ENCODE data around the gene PDC. TPM values are rescaled to one million over a fixed set of nuclear protein-coding genes. Genes with fewer than 3 reads are reported as not detected.
"Not testable (repeated sequence)": the region's sequence is repeated elsewhere in the genome, so short reads cannot be mapped to it uniquely, and the experiment has no call there.

The PDC gene
- total RNA-seq, 1 donor from 2014 or later: not detected

GRCh38 chr1:186465946-186466345, 5.0 kb upstream of the PDC start:
- DNase-seq (ENCODE audit: low spot score): no peak

- not testable (repeated sequence) for DNase-seq (ENCODE audit: low spot score)
Measured at GRCh38 chr1:186465491-186465890, 4.6 kb upstream of the PDC start.

- DNase-seq (ENCODE audit: low spot score): no peak
Measured at GRCh38 chr1:186463926-186464325, 3.0 kb upstream of the PDC start.

DNA sequence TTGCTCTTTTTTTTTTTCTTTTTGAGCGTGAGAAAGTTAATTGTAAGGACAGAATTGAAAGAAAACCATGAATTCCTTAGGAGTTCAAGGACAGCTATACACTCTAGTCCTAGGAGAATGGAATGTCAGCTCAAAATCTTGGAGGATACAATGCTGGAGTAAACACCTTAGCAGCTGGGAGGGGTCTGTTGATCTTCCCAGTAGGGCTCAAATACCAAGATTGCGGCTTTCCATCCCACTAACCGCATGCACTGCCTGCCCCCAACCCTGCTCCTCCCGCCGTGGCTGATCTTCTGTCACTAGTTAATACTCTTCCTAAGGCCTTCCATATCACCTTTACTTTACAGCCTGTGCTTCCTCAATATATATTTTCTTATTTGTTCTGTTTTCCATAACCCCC, 2.6 kb upstream of the PDC start:
- no peak for DNase-seq (ENCODE audit: low spot score)

DNA sequence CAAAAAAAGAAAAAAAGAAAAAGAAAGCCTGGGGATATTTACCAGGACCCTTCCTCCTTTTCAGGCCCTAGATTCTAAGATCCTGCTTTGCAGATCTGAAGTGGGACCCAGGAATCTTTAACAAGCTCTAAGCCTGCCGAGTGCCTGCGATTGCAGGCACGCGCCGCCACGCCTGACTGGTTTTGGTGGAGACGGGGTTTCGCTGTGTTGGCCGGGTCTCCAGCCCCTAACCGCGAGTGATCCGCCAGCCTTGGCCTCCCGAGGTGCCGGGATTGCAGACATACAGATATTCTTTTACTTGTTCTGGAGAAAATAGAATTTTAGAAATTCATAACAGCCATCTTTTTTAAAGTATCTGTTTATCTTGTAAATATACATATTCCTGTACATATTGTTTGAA, 1.8 kb downstream of the PDC start:
- not testable (repeated sequence) for DNase-seq (ENCODE audit: low spot score)

GRCh38 chr1:186456729-186457255, 4.1 kb downstream of the PDC start:
- DNase-seq (ENCODE audit: low spot score): no peak

DNA sequence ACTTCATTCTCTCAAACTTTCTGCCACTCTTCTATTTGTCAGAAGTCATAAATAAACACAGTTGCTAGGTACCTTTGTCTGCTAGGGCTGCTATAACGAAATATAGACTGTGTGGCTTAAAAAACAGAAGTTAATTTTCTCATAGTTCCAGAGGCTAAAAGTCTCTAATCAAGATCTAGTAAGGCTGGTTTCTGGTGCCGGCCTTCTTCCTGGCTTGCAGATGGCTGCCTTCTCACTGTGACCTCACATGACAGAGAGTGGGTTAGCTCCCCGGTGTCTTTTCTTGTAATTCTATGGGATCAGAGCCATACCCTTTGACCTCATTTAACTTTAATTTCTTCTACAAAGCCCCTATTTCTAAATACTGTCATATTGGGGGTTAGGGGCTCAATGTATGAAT, 5.9 kb downstream of the PDC start:
- DNase-seq (ENCODE audit: low spot score): no peak

DNA sequence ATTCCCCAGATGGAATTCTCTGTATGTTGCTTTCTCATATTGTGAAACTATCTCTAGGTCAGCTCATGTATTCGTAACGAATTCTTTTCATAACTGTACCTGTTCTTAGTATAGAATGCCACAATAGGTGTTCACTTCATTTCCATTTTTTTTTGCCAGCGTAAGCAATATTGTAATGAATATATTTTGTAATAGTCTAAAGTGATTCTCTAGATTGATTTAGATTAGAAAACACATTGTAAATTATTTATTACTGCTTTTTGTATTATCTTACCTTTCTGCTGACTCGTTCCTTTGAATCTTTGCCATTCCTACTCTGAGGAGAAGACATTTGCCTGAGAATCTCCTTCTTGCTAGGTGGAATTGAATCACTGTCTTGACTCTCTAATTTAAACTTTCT, 14.8 kb downstream of the PDC start:
- DNase-seq (ENCODE audit: low spot score): no peak

- DNase-seq (ENCODE audit: low spot score): no peak
Measured at GRCh38 chr1:186443638-186444037, 17.3 kb downstream of the PDC start.

DNA sequence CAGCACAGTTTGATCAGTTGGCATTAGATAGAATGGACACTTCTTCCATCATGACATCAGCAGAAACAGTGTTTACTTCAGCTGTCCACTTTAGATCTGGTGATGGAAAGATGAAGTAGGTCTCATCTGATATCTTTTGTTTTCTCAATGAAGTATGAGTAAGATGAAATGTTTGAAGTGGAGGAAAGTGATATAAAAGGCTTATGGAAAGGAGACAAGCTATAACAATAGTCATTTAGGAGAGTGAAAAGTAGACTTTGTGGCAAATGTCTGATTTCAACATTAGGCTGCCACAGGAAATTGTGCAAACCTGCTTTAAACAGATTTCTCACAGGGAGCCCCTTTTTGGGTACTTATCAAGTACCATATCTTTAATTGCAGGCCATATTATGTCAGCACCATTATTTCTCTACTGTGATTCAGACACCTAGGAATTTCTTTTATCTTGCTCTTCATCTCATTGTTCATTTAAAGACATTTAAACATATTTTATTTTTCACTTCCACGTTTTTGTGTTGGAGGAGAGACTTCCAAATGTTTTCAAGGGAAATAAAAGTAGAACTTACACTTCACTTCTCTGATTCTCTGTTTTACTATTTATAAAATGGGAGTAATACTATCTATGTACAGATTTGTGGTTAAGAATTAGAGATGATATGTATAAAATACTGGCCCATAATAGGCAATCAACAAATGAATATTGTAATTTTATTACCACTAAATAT, 18.1 kb downstream of the PDC start:
- DNase-seq (ENCODE audit: low spot score): no peak

DNA sequence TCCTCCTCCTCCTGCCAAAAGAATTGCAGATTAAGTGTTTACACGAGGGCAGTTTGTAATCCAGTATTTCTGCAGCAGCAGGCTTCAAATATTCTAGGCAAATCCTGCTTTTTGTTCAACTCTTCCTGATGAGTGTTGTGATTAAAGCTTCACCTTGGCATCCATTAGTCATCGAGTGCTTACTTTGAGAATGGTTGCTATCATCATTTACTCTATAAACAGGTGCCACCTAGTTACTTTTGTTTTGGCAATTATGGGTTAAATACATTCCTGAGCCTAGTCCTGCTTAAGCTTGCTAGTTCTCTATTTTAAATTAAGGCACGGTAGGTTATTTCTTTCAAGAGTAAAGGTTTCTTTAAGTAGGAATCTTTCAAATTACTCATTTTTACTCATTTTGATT, 20.3 kb downstream of the PDC start:
- DNase-seq (ENCODE audit: low spot score): no peak

DNA sequence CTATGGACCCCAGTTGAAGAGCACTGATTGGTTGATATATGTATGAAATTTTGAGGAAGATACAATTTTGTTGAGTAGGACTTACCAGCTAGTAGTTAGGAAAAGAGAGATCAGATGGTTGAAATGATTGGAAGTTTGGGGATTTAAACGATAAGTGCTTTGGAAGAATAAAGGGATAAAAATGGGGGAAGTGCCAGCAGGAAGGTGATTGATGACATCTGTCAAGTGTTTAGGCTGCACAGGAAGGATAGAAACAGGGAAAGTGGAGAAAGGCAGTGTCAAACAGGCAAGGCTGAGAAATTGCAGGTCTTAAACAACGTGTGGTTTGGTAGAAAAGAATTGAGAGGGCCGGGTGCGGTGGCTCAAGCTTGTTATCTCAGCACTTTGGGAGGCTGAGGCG, 22.3 kb downstream of the PDC start:
- no peak for DNase-seq (ENCODE audit: low spot score)

DNA sequence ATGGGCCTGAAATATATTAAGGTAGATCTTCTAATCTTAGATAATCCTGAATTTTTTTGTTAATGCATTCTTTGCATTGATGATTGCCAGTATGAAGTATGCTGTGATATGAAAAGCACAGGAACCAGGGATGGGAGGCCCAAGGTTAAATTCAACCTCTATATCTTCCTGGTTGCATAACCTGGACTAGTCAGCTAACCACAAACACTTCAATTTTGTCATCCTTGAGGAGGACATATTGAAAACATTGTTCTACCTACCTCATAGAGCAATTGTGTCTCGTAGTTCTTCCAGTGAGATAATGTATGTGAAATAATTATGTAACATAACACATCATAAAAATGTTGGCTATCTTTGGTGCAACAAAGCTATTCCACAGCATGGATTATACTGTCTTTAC, 25.6 kb downstream of the PDC start:
- DNase-seq (ENCODE audit: low spot score): no peak

GRCh38 chr1:186429017-186429416, 31.9 kb downstream of the PDC start:
- DNase-seq (ENCODE audit: low spot score): no peak

GRCh38 chr1:186426118-186426517, 34.8 kb downstream of the PDC start:
- no peak for DNase-seq (ENCODE audit: low spot score)

GRCh38 chr1:186424539-186424938, 36.4 kb downstream of the PDC start:
- DNase-seq (ENCODE audit: low spot score): no peak

DNA sequence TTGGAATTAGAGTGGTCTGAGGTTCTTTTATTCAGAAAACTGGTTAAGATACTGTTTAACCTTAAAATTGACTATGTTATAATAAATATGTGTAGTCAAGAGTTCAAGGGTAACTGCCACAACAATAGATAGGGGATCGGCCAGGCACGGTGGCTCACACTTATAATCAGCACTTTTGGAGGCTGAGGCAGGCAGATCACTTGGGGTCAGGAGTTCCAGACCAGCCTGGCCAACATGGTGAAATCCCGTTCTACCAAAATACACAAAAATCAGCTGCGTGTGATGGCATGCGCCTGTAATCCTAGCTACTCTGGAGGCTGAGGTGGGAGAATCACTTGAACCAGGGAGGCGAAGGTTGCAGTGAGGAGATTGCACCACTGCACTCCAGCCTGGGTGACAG, 39.5 kb downstream of the PDC start:
- no peak for DNase-seq (ENCODE audit: low spot score)

GRCh38 chr1:186420923-186421322, 40.0 kb downstream of the PDC start:
- no peak for DNase-seq (ENCODE audit: low spot score)

- no peak for DNase-seq (ENCODE audit: low spot score)
Measured at GRCh38 chr1:186420311-186420710, 40.6 kb downstream of the PDC start.

- DNase-seq (ENCODE audit: low spot score): no peak
Measured at GRCh38 chr1:186418503-186418902, 42.4 kb downstream of the PDC start.

GRCh38 chr1:186413319-186413718, 47.6 kb downstream of the PDC start:
- no peak for DNase-seq (ENCODE audit: low spot score)

DNA sequence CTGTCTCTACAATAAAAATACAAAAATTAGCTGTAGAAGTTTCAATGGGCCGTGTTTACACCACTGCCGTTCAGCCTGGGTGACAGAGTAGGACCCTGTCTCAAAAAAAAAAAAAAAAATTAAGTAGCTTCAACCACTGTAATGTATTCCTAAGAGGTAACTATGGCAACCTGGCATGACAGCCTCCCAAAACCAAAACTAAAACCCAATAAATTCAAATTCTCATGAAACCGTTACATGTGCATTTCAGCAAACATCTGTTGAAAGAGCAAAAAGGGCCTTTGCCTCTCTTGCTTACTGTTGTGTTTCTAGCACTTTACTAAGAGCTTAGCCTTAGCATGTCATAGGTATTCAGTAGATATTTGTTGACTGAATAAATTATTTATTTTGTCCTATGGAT, 51.8 kb downstream of the PDC start:
- DNase-seq (ENCODE audit: low spot score): no peak

- no peak for DNase-seq (ENCODE audit: low spot score)
Measured at GRCh38 chr1:186404454-186405051, 56.4 kb downstream of the PDC start.

DNA sequence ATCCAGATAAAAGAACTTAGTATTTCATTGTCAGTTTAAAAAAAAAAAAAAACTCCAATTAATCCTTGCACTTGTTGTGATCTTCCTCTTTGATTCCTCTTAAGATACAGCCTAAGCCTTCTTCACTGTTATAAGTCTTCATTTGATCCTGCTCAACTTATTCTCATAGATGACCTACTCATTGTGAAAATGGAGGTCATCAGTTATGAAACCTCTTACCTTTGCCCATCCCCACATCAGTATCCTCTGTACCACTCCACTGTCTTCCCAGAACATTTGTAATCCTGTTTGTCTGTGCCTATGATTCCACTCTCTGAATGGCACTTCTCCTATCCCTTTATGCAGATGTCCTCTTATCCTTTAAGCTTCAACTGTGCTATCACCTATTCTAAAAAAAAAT, 57.3 kb downstream of the PDC start:
- DNase-seq (ENCODE audit: low spot score): no peak
